Measurements from ENCODE around the gene TXNRD2. TPM values are rescaled to one million over a fixed set of nuclear protein-coding genes. Genes with fewer than 3 reads are reported as not detected.

Gene TXNRD2
- total RNA-seq, 1 donor from 2014 or later, result 19.7 TPM

DNA sequence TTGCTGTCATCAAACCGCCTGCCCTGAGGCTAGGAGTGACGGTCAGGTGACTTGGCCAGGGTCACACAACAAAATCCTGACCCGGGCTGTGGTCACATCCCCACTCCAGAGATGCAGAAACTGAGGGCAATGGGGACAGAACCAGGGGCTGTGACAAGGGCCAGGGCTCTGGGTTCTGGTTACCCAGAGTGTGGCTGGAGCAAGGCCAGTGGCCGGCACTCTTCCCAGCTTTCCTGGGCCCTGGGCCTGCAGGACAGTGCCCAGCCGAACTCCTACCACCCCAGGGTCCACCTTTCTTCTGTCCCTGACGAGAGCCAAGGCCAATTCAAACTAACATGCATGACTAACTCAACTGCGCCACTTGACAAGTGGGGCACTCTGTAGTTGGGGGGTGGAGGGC, 39.1 kb upstream of the TXNRD2 start:
- intact Hi-C loops (cut with micrococcal nuclease), result no loop called here

DNA sequence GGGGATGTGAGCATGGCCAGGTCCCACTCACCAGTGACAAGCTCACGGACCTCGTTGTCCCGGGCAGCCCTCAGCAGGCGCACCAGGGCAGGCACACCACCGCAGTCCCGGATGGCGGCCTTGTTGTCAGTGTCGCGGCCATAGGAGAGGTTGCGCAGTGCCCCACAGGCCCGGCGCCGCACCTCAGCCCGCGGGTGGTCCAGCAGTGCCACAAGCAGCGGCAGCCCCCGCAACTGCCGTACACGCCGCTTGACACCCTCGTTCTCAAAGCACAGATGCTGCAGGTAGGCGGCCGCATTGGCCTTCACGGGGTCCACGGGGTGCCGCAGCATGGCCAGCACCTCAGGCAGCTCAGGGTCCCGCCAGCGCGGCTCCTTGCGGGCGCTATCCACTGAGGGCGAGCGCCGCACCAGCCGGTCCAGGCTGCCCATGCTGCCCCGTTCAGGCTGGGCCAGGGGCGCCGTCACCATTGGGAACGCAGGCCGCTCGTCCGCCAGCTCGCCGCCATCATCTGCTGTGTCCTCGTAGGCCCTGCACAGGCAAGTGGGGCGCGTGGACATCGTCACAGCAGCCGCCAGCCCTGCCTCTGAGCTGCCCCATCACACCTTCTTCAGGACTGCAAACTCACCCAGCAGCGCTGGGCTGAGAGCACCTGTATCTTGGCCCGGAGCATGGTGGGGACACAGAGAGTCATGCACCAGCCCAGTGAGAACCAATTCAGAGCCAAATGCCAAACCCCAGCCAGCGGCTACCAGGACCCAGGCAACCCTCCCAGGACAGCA, 38.3 kb upstream of the TXNRD2 start:
- intact Hi-C loops (cut with micrococcal nuclease), result no loop called here

DNA sequence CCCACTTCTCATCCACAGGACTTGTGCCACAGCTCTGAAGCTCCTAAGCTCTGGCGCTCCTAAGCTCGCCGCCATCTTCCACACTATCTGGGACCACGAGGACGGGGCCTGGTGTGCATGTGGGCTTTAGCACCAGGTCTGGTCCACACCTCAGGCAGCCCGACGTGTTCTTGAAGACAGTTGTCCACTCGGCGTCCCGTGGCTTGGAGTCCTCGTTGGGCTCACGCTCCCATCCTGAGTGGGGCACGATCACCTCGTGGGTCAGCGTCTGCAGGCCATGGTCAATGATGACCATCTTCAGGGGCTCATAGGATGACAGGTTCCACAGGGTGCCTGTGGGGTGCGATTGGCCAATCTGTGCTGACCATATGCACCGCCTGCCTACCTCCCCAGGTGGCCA, 37.1 kb upstream of the TXNRD2 start:
- intact Hi-C loops (cut with micrococcal nuclease), result no loop called here

DNA sequence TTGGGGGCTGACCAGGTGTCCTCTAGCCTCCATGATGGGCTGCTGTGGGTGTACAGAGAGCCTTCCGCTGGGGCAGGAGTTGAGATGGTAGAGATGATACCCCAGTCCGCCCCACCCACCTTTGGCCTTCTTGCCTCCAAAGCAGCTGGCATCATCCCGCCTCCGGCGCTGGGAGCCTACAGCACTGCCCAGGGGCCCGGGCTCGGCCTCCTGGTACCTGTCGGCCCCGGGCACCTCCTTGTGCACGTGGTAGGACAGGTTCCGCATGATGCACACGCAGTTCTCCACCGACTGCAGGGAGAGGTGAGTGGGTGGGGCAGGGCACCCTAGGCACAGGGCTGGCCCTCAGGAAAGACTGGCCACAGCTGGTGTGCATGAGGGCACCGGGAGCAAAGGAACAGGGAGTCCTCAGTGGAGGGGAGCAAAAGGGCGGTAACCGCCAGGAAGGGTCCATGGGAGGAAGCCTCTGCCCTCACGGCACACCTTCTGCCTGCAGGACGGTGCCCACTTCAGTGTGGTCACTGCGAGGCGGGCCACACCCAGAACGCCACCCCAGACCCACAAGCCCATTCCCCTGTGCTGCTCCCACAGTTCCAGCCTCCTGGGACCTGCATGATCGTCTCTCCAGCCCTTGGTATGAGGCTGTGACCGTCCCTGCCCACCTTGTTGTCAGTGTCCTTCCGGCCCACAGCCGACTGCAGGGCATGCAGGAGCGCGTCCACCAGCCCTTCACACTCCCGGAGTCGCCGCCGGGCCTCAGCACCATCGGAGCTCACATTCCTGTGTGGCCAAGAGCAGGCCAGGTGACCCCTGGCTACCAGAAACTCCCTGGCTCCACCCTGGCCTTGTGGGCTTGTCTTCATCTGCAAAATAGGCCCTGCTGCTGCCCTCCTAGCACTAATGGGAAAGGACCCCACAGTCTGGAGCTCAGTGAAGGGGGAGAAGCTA, 36.0 kb upstream of the TXNRD2 start:
- intact Hi-C loops (cut with micrococcal nuclease), result no loop called here

DNA sequence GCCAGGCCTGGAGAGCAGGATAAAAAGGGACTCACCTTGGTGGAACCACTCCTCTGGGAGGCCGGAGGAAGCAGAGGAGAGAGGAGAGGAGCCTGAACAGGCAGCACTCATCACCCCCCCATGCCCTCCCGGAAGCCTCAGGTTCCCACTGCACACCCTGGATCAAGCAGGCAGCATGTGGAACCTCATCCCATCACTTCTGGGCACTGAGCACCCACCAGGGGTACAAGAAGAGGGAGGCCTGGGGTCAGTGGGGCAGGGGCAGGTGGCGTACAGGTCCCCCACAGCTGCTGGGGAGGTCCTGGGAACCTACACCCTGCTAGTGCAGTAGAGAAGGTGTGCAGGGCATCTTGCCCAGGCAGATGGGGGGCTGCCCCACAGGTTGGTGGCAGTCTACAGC, 35.1 kb upstream of the TXNRD2 start:
- intact Hi-C loops (cut with micrococcal nuclease), result no loop called here

DNA sequence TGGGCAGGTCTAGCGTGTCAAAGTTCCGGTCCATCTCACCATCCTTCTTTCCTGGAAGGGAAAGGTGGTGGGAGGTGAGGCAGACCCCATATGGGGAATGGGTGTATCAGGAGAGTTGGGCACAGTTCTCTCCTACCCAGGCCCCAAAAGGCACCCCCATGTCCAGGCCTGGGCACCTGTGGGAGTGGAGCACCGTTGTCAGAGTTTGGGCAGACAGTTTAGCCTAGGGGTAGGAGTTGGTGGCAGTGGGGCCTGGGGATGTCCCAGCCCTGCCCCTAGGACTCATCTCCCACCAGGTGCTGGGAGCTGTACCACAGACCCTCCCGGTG, 34.1 kb upstream of the TXNRD2 start:
- intact Hi-C loops (cut with micrococcal nuclease), result no loop called here

DNA sequence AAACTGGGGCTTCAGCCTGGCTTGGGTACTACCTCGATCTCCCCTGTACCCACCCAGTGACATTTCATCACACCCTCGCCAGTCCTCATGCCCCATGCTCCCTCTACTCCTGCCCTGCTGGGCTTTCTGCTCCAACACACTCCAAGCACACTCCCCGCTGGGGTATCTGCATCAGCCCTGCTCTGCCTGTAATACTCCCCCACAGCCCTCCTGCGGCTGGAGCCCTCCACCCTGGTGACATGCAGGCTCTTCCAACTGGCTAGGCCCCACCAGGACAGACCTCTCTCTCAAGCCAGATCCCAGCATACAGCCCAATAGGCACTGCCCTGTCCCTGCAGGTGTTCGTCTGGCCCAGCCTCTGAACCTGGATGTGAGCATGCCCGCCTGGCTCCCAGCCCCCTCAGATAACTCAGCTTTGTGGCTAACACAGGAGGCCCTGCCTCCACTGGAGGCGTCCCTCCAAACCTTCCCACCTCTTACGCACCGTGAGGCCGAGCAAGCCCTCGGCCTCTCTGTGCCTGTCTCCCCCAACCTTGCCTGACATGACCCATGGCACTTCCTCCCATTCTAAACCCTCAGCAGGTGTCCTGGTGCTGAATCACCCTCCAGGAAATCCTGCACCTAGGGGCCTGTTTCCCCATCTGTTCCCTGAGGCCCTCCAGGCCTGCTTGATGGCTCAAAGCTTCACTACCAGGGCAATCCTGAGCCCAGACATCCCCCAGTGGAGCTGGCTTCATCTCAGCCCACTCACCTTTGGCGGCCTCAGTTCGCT, 33.5 kb upstream of the TXNRD2 start:
- intact Hi-C loops (cut with micrococcal nuclease), result no loop called here

DNA sequence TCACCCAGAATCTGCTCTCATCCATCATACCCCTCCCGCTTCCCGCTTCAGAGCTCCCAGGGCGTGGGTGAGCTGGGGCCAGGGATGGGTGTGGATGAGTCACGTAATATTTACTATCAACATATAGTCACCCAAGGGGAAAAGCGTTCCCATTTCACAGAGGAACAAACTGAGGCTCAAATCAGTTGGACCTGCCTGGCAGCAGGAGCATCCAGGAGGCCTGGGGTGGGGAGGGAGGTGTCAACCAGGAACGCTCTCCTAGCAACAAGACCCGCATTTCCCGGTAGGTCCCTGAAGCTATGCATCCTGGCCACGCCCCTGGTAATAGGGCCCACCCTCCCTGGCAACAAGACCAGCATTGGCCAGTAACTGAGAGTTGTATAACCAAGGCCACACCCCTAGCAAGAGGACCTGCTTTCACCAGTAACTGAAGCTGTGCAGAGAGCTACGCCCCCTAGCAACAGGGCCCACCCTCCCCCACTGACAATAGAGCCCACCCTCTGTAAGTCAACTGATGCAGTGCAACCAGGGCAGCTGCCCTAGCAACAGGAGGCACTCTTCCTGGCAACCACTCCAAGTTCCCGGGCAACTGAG, 32.7 kb upstream of the TXNRD2 start:
- intact Hi-C loops (cut with micrococcal nuclease), result no loop called here

DNA sequence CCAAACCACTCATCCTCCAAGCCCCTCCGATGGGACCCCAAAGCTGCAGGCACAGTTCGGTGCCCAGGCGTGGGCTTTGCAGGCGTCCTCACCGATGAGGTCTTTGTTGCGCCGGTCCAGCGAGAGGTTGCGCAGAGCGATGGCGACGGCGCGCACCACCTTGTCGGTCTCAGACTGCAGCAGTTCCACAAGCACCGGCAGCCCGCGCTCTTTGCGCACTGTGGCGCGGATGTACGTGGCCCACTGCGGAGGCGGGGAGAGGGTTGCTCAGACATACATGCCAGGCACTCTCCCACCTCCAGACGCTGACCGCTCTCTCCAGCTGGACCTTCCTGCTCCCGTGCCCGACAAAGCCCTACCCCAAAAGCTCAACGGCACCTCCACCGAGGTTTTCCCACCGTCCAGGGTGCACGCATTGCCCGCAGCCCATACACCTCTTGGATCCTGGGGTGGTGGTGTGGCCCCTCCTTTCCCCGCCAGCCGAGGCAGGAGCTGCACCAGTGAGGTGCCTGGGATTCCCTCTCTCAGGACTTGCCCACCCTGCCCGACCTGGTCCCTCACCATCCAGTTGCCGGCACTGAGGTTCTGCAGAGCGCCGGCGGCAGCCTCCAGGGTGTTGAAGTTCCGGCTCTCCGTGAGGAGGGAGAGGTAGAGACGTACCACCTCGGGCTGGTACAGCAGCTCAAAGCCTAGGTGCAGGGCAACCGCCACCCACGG, 32.1 kb upstream of the TXNRD2 start:
- intact Hi-C loops (cut with micrococcal nuclease), result no loop called here

DNA sequence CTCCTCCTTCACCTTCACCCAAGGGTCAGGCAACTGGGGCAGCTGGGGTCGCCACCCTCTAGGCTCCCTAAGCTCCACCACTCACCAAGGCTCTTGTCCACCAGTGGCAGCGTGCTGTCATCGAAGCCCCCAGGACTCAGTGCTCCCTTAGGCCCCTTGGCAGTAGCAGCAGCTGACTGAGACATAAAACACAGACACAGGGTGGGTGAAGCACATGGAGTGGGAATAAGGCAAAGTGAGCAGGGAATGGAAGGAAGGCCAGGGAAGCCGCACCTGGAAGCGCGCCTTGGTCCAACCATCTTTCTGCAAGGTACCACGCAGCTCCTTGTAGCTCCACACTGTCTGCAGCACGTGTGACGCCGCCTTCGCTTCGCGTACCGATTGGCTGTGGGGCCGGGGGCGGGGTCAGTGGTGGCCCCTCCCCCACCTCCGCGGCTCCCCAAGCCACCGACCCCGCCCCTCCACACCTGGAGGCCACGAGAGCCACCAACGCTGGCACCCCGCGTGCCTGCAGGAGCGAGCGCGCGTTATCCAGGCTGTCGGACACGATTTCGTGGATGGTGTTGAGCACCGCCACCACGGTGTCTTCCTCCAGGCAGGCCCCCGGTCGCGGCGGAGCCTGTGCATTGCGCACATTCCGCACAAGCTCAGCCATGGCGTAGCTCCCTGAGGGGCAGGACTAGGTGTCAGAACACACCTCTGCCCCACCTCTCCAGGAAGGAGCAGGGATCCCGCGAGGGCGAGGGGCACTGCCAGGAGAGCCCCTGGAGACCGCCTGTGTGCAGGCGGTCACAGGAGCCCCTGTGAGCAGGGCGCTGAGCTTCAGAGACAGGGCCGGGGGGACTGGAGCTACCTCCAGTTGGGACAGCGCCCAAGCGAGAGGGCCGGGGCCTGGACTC, 31.3 kb upstream of the TXNRD2 start:
- intact Hi-C loops (cut with micrococcal nuclease), result no loop called here

DNA sequence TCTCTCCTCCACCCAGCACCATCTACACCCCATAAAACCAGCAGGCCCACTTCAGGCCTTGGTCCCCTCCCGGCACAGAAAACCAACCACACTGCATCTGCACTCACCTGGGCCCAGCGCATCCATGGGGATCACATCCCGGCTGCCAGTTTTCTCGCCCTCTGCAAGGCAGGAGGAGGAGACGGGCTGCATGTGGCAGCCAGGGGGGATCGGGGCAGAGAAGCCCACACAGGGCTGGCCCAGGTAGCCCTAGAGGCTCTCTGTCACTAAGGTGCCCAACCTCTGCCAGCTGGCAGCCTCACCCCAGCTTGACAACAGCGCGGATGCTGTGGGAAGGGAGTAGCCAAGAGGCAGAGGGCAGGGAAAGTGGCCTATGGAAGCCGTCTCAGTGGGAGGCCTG, 30.6 kb upstream of the TXNRD2 start:
- intact Hi-C loops (cut with micrococcal nuclease), result no loop called here

DNA sequence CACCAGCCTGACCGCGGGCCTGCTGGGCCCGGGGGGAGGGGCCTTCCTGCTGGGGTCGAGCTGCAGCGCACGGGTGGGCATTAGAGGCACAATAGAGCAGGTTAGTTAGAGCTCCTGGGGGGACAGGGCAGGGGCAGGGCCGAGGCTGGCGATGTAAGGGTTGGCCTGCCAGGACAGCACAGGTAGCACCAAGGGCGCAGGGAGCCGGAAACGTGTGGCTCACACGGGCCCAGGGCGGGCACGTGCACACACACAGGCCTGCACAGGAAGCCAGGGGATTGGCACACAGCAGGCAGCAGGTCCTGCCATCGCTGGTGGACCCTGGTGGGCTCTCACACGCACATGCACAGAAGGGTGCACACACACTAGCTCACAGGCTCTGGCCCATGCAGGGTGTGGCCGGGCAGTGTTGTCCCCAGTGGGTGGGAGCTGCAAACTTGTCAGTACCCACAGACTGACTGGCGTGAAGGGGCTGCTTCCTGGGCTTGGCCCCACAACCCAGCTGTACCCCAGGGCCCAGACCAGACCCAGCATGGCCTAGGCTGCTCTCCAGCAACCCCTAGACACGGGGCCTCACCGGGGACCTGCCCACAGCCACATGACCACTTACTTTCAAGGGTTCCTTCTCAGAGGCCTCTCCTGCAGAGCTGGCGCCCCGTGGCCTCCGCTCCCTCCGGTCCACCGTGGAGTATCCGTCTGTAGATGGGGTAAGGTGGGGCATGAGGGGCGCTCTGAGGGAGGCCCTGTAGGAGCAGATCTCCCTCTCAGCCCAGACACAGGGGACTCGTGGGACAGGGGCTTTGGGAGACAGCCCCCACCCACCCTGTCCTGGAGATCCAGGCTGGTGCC, 29.9 kb upstream of the TXNRD2 start:
- intact Hi-C loops (cut with micrococcal nuclease), result loop anchor here (2.0 kb wide), 1 partner anchor 49 kb away; the partner anchor contains the start of gene TANGO2

DNA sequence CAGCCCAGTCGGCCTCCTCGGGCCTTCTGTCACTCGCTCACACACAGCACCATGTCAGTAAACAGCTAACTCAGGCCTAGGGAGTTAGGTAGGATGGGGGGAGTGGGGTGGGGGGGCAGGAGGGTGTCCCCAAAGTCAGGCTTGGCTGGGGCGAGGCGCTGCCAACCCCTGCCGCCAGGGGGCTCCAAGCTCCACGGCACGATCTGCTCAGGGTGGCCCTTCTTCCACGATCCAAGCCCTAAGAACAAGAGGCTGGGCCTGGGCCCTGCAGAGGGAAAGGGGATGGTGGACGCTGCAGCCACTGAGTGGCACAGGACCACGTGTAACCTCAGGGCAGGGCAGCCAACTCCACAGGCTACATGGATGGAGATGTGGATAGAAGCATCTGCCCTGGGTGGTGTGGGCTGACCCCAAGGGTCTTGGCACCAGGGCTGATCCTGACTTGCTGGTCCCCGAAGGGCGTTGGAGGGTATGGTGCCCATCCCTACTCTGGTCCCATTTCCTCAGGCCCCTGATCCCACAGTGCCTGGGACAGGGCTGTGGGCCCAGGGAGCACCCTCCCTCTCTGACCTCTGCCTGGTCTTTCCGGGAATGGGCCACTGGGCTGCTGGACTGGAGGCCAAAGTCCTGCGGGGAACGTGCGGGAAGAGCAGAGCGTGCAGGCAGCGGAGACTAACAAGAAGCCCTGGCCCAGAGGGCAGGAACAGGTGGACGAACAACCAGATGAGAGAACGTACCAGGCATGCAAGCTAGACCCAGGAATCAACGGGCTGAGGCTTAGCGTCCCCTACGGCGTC, 29.1 kb upstream of the TXNRD2 start:
- intact Hi-C loops (cut with micrococcal nuclease), result loop anchor here (1.0 to 2.0 kb wide), 4 partner anchors 50 to 159 kb away; partner anchors contain the start of genes TANGO2 and TRMT2A

DNA sequence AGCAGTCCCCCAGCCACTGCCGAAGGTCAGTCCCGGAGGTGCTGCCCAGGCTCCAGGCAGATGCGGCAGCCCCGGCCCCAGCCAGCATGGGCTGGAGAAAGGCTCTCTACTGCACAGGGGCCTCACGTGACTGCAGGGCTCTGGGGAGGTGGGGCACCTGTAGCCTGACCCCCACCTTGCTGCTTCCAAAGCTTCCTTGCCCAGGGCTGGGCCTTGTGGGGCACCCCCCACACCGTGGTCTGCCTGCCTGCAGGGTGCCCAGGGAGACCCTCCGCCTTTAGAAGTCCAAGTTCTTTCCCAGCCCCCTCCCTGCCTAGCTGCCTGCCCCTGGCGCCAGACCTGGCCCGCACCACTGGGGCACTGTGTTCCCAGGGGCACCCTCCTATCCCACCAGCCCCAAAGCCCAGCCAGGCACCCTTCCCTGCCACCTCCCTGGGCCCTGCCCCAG, 28.4 kb upstream of the TXNRD2 start:
- intact Hi-C loops (cut with micrococcal nuclease), result loop anchor here (1.0 to 2.0 kb wide), 4 partner anchors 51 to 159 kb away; partner anchors contain the start of genes TANGO2 and TRMT2A

DNA sequence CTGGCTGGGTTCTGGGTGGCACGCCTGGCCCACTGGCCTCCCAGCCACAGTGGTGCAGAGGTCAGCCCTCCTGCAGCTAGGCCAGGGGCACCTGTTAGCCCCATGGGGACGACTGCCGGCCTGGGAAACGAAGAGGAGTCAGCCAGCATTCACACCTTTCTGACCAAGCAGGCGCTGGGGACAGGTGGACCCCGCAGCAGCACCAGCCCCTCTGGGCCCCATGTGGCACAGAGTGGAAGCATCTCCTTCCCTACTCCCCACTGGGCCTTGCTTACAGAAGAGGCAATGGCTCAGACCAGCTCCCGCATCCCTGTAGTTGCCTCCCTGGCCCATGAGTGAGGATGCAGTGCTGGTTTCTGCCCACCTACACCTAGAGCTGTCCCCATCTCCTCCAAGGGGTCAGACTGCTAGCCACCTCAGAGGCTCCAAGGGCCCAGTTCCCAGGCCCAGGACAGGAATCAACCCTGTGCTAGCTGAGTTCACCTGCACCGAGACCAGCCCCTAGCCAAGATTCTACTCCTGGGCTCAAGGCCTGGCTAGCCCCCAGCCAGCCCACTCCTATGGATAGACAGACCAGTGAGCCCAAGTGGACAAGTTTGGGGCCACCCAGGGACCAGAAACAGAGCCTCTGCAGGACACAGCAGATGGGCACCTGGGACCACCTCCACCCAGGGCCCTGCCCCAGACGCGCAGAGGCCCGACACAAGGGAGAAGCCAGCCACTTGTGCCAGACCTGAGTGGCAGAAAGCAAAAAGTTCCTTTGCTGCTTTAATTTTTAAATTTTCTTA, 27.7 kb upstream of the TXNRD2 start:
- intact Hi-C loops (cut with micrococcal nuclease), result no loop called here

DNA sequence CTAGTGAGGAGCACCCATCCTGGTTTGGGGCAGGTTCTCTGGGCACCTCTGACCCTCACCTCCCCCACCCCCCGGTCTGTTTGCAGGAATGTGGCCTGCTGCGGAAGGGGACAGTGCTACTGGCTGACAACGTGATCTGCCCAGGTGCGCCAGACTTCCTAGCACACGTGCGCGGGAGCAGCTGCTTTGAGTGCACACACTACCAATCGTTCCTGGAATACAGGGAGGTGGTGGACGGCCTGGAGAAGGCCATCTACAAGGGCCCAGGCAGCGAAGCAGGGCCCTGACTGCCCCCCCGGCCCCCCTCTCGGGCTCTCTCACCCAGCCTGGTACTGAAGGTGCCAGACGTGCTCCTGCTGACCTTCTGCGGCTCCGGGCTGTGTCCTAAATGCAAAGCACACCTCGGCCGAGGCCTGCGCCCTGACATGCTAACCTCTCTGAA, 26.9 kb upstream of the TXNRD2 start:
- intact Hi-C loops (cut with micrococcal nuclease), result no loop called here
